H7 (cell line): Measurements from ENCODE around the gene NEUROG1. TPM values are rescaled to one million over a fixed set of nuclear protein-coding genes. Genes with fewer than 3 reads are reported as not detected.
A peak's percentile ranks its signal among the peaks of the same experiment; 100 is the strongest.

Experiments
- DNase-seq: peaks from one replicate; pipeline ENCODE4 v3.0.0; 2012
- H3K27me3 ChIP-seq: 2 replicates; pipeline ENCODE4 v1.6.0; 2011; ENCODE audit warnings: mild to moderate bottlenecking, low read length; ENCODE audit not compliant: control insufficient read depth, insufficient read depth
- H3K36me3 ChIP-seq: replicated peaks from 2 replicates; pipeline ENCODE4 v1.5.1; 2011; ENCODE audit warnings: low read length; ENCODE audit not compliant: control insufficient read depth, insufficient read depth
- H3K4me3 ChIP-seq: 2 replicates; pipeline ENCODE4 v1.5.1; 2011; ENCODE audit warnings: low read depth, mild to moderate bottlenecking, control low read depth, low read length, moderate library complexity; ENCODE audit not compliant: insufficient read depth
- total RNA-seq: library from RNA; depleted of rRNA; stranded (reverse); fragments of >200 nt; shearing (Covaris generic); gene quantifications from 2 replicates; pipeline ENCODE4 v1.2.3, GENCODE V29; 2014; rRNA removed

NEUROG1 gene
- not detected in 2 replicates for total RNA-seq

GRCh38 chr5:135535820-135536801 is at the start of gene NEUROG1:
Gene NEUROG1 (minus strand): TSS chr5:135535964. CDS start chr5:135535690, 274 bp downstream.
- H3K36me3 ChIP-seq = no peaks in the 10 kb centered on the region
- peak; percentile 96 for DNase-seq
- H3K27me3 ChIP-seq = peaks cover 100% of the 10 kb centered on the region
- H3K4me3 ChIP-seq = peak within 1 kb of the TSS; percentile 26

DNA sequence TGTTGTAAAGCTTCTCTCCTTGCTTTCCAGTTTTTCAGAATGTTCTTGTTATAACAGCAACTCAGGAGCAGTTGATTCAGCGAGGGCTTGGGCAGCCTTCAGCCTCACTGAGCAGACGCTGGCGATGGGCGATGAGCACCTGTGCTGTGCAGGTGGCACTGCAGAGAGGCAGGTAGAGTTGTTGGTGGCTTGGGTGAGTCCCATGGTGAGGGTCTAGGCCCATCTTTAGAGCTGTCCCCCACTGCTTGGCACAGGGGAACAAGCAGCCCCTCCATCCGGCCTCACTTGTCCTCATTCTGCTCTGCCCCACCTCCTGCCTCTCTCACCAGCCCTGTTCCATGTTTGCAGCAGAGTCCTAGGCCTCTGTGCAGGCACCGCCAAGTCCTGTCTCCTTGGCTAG is 49.2 kb upstream of the NEUROG1 start:
- peaks cover 6% of the 10 kb centered on the region for H3K27me3 ChIP-seq
- H3K4me3 ChIP-seq = no peak overlapping the region
- H3K36me3 ChIP-seq = no peaks in the 10 kb centered on the region
- no peak for DNase-seq

DNA sequence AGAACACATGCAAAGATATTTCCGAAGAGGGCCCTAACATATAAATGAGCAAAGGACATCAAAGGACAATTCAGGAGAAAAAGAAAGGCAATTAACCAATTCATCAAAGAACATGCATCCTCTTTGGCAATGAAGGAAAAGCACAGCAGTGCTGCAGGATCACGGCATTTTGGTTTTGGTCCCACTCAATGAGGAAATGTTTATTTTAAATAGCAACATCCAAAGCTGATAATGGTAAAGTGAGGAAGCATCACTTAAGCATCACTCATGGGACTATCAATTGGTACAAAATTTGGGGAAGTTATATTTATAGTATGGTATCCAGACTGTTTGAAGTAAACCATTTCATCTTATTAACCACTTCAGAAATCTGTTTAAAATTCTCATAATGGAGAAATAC is 48.5 kb upstream of the NEUROG1 start:
- H3K27me3 ChIP-seq = peaks cover 12% of the 10 kb centered on the region
- no peaks in the 10 kb centered on the region for H3K36me3 ChIP-seq
- no peak overlapping the region for H3K4me3 ChIP-seq
- no peak for DNase-seq

DNA sequence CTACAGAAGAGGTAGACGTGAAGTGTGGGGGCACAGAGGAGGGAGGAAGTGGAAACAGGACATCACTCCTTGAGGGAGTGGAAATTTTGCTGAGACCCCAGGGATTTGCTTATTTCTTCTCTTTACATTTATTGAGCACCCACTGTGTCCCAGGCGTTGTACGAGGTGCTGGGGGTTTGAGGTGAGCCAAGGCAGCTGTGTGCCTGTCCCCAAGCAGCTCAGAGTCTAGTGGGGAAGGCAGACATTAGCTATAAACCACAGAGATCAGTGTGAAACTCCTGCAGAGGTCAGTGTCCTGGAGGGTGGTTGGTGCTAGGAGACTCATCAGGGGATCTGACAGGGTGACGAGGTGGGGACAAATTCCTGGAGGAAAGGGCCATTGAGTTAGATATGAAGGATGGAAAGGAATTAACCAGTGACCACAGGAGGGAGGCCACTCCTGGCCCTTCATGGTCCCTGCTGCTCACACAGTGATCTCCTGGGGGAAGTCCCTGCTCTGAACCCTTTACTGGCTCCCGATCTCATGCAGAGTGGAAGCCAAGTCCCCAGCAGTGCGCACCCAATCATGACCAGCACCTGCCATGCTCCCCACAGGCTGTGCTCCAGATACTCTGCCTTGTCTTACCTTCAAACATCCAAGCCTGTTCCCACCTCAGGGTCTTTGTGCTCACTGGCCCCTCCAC is 46.5 kb upstream of the NEUROG1 start:
- H3K4me3 ChIP-seq = no peak overlapping the region
- no peak for DNase-seq
- peaks cover 33% of the 10 kb centered on the region for H3K27me3 ChIP-seq
- H3K36me3 ChIP-seq = no peaks in the 10 kb centered on the region

GRCh38 chr5:135578685-135579341 is 43.0 kb upstream of the NEUROG1 start, which contains the start of gene CXCL14:
Gene CXCL14 (minus strand): TSS chr5:135578991. CDS start chr5:135578778, 213 bp downstream.
- Histone ChIP-seq H3K36me3 (no peaks in the 10 kb centered on the region), H3K27me3 (peaks cover 38% of the 10 kb centered on the region), H3K4me3 (peak within 1 kb of the TSS; percentile 74)
- peak; percentile 93 for DNase-seq

DNA sequence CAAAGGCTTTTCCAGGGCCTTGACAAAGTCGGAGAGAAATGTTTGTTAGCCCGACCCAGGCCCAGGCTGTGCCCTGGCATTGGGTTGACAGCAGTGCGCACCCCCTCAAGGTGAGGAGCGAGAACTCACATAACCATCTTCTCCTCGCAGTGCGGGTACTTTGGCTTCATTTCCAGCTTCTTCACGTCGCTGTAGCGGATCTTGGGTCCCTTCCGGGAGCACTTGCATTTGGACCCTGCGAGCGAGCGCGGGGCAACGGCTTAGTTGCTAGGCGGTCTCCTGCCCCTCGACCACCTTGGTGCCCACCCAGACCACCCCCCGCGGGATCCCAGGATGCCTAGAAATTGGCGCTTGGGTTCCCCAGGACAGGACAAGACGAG is 42.5 kb upstream of the NEUROG1 start:
- H3K27me3 ChIP-seq = peaks cover 38% of the 10 kb centered on the region
- no peaks in the 10 kb centered on the region for H3K36me3 ChIP-seq
- peak; percentile 60 for DNase-seq
- H3K4me3 ChIP-seq = peak overlapping the region; percentile 74

DNA sequence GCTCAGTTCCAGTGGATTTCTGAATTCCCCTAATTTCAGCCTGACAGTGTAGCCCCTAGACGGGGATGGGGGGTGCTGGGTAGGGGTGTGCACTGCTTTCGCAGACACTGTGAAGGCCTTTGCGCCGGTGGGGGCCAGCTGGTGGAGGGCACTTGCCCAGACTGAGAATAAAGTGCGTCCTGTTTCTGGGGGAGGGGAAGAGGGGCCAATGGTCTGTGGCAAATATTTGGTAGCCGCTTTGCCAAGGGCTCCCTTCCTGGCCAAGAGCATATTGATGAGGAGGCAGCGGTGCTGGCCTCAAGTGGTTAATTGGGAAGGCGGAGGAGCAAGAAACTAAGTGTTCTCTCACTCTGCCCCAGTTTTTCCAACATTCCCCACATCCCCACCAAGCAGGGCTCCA is 41.7 kb upstream of the NEUROG1 start:
- H3K36me3 ChIP-seq = no peaks in the 10 kb centered on the region
- H3K4me3 ChIP-seq = no peak overlapping the region
- peaks cover 38% of the 10 kb centered on the region for H3K27me3 ChIP-seq
- no peak for DNase-seq

GRCh38 chr5:135576075-135576599 is 40.4 kb upstream of the NEUROG1 start:
- Histone ChIP-seq H3K4me3 (no peak overlapping the region), H3K36me3 (no peaks in the 10 kb centered on the region), H3K27me3 (peaks cover 38% of the 10 kb centered on the region)
- DNase-seq = peak; percentile 50

DNA sequence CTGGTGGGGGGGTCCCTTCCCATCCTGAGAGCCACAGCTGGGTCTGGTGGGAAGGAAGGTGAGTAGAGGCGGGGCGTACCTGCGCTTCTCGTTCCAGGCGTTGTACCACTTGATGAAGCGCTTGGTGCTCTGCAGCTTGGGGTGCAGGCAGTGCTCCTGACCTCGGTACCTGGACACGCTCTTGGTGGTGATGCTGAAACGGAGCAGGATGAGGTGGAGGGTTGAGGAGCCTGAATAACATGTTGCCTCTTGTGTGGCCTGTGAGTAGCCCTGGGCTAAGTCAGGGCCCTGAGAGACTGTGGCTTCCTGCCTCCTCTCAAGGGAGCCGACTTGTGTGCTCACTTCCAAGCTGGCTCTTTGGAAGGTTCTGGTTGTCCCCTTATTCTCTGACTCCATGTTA is 38.7 kb upstream of the NEUROG1 start:
- Histone ChIP-seq H3K4me3 (no peak overlapping the region), H3K27me3 (peaks cover 28% of the 10 kb centered on the region), H3K36me3 (no peaks in the 10 kb centered on the region)
- DNase-seq = no peak

DNA sequence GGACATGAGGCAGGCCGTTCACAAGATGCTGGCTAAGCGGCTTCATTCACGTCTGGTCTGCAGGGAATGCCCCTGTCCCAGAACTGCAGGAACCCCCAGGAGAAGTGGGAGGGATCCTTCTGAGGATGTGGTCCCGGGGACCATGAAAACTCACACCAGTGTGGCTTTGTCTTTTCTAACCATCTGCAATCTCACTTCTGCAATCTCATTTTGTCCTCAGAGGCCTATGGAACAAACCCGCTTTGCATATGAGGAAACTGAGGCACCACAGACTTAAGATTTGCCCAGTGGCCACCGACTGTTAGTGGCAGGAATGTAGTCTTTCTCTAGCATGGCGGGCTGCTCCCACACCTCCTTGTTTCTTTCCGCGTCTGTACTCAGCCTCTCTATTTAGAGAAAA is 36.1 kb upstream of the NEUROG1 start:
- no peak overlapping the region for H3K4me3 ChIP-seq
- peaks cover 4% of the 10 kb centered on the region; the same call in 1 of the 2 replicates for H3K27me3 ChIP-seq
- no peaks in the 10 kb centered on the region for H3K36me3 ChIP-seq
- DNase-seq = no peak

GRCh38 chr5:135571066-135571609 is 35.4 kb upstream of the NEUROG1 start:
- peaks cover 2% of the 10 kb centered on the region; the same call in 1 of the 2 replicates for H3K27me3 ChIP-seq
- H3K4me3 ChIP-seq = no peak overlapping the region
- H3K36me3 ChIP-seq = no peaks in the 10 kb centered on the region
- no peak for DNase-seq

- Histone ChIP-seq H3K27me3 (peaks cover 4% of the 10 kb centered on the region; the same call in 1 of the 2 replicates), H3K36me3 (no peaks in the 10 kb centered on the region), H3K4me3 (no peak overlapping the region)
- DNase-seq = no peak
Measured at GRCh38 chr5:135570453-135570764, 34.6 kb upstream of the NEUROG1 start.

DNA sequence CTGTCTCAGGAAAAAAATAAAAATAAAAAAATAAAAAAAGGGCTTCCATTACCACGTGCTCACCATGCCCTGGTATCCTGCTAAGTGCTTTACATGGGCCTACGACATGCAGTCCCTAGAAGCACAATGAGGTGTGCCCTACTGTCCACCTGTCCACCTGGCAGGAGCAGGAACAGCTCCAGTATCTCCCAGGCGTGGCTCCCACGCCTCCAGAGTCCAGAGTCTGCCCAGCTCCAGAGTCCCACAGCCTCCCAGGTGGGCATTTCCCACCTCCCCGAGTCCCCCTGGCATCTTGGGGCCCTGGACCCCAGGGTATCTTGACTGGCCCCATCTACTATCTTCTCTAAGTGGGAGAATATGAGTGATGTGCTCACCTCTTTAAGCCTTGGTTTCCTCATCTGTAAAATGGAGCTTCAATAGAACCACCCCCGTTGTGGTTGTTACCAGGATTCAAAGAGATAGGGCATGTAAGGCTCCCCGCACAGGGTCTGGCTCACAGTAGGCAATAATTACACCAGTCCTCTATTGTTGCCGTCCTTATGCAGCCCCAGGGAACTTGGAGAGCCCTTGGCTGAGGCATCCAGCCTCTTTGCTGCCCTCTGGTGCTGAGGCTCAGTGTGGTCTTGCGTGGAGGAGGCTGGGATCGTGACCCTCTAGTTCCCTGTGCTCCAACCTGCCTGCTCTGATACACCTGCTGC is 34.1 kb upstream of the NEUROG1 start:
- H3K27me3 ChIP-seq = peaks cover 3% of the 10 kb centered on the region; the same call in 1 of the 2 replicates
- DNase-seq = peak; percentile 85
- no peaks in the 10 kb centered on the region for H3K36me3 ChIP-seq
- no peak overlapping the region for H3K4me3 ChIP-seq
